H9 (cell line): ENCODE data around the gene BDNF. TPM values are rescaled to one million over a fixed set of nuclear protein-coding genes. Genes with fewer than 3 reads are reported as not detected.

Experiments used
- DNase-seq: peaks from one replicate; pipeline ENCODE4 v3.0.0-alpha.2; 2017
- H2AFZ ChIP-seq: one replicate; pipeline ENCODE4 v1.6.1; 2013; ENCODE audit warnings: mild to moderate bottlenecking, low read length, control low read depth, moderate library complexity
- H2AK5ac ChIP-seq: 2 replicates; pipeline ENCODE4 v1.6.1; 2013; ENCODE audit warnings: low read length, control low read depth, mixed read lengths; ENCODE audit not compliant: insufficient read length
- H2BK120ac ChIP-seq: one replicate; pipeline ENCODE4 v1.6.1; 2013; ENCODE audit warnings: low read depth, mild to moderate bottlenecking, low read length, control low read depth, inconsistent platforms; ENCODE audit not compliant: poor library complexity, severe bottlenecking
- H2BK12ac ChIP-seq: 2 replicates; pipeline ENCODE4 v1.6.1; 2013; ENCODE audit warnings: low read length, control low read depth, mixed read lengths, low read depth; ENCODE audit not compliant: insufficient read length
- H2BK15ac ChIP-seq: 2 replicates; pipeline ENCODE4 v1.6.1; 2013; ENCODE audit warnings: low read depth, low read length, control low read depth
- H2BK20ac ChIP-seq: one replicate; pipeline ENCODE4 v1.6.1; 2013; ENCODE audit warnings: low read depth, mild to moderate bottlenecking, low read length, control low read depth, inconsistent platforms; ENCODE audit not compliant: poor library complexity, severe bottlenecking
- H2BK5ac ChIP-seq: 2 replicates; pipeline ENCODE4 v1.6.1; 2013; ENCODE audit warnings: low read length, control low read depth, mixed read lengths; ENCODE audit not compliant: insufficient read length
- H3K14ac ChIP-seq: 2 replicates; pipeline ENCODE4 v1.6.1; 2013; ENCODE audit warnings: low read length, control low read depth; ENCODE audit not compliant: insufficient read depth
- H3K18ac ChIP-seq: 2 replicates; pipeline ENCODE4 v1.6.1; 2013; ENCODE audit warnings: low read depth, mild to moderate bottlenecking, mixed read lengths, low read length, control low read depth; ENCODE audit not compliant: insufficient read length
- H3K23ac ChIP-seq: 2 replicates; pipeline ENCODE4 v1.6.1; 2013; ENCODE audit warnings: low read length, control low read depth, mixed read lengths, low read depth; ENCODE audit not compliant: insufficient read length
- H3K23me2 ChIP-seq: 2 replicates; pipeline ENCODE4 v1.6.1; 2013; ENCODE audit warnings: low read depth, mild to moderate bottlenecking, mixed read lengths, low read length, control low read depth; ENCODE audit not compliant: insufficient read length, poor library complexity, severe bottlenecking
- H3K27ac ChIP-seq: 2 replicates; pipeline ENCODE4 v1.5.1; 2013; ENCODE audit warnings: low read length, control low read depth, mixed read lengths, low read depth; ENCODE audit not compliant: insufficient read length
- H3K27me3 ChIP-seq: 2 replicates; pipeline ENCODE4 v1.6.1; 2013; ENCODE audit warnings: low read length, control low read depth, inconsistent platforms; ENCODE audit not compliant: insufficient read depth
- H3K4ac ChIP-seq: 2 replicates; pipeline ENCODE4 v1.6.1; 2013; ENCODE audit warnings: low read depth, mild to moderate bottlenecking, control low read depth, inconsistent platforms, low read length, moderate library complexity
- H3K4me1 ChIP-seq: 2 replicates; pipeline ENCODE4 v1.6.1; 2013; ENCODE audit warnings: low read length, control low read depth, inconsistent platforms; ENCODE audit not compliant: insufficient read depth
- H3K4me2 ChIP-seq: 2 replicates; pipeline ENCODE4 v1.6.1; 2013; ENCODE audit warnings: low read length, control low read depth, mixed read lengths; ENCODE audit not compliant: insufficient read length, insufficient read depth
- H3K56ac ChIP-seq: 2 replicates; pipeline ENCODE4 v1.6.1; 2013; ENCODE audit warnings: low read depth, mild to moderate bottlenecking, mixed read lengths, low read length, control low read depth; ENCODE audit not compliant: insufficient read length
- H3K79me1 ChIP-seq: 2 replicates; pipeline ENCODE4 v1.6.1; 2013; ENCODE audit warnings: low read depth, mild to moderate bottlenecking, moderate library complexity, low read length, control low read depth, inconsistent platforms; ENCODE audit not compliant: insufficient read depth, poor library complexity, severe bottlenecking
- H3K79me2 ChIP-seq: 2 replicates; pipeline ENCODE4 v1.6.1; 2013; ENCODE audit warnings: low read length, control low read depth, inconsistent platforms; ENCODE audit not compliant: insufficient read depth
- H3K9ac ChIP-seq: 2 replicates; pipeline ENCODE4 v1.6.1; 2013; ENCODE audit warnings: low read length, control low read depth, mixed read lengths; ENCODE audit not compliant: insufficient read length; ENCODE audit errors: extremely low read depth
- H3K9me3 ChIP-seq: one replicate; pipeline ENCODE4 v1.6.1; 2013; ENCODE audit warnings: low read depth, low read length, inconsistent platforms; ENCODE audit not compliant: control insufficient read depth
- H3T11ph ChIP-seq: one replicate; pipeline ENCODE4 v1.6.1; 2013; ENCODE audit warnings: mild to moderate bottlenecking, low read length, control low read depth, inconsistent platforms
- H4K20me1 ChIP-seq: one replicate; pipeline ENCODE4 v1.6.1; 2013; ENCODE audit not compliant: control insufficient read depth, insufficient read length, insufficient read depth
- H4K5ac ChIP-seq: 2 replicates; pipeline ENCODE4 v1.6.1; 2013; ENCODE audit warnings: low read depth, mild to moderate bottlenecking, mixed read lengths, low read length, control low read depth; ENCODE audit not compliant: insufficient read length
- H4K8ac ChIP-seq: replicated peaks from 2 replicates; pipeline ENCODE4 v1.6.1; 2013; ENCODE audit warnings: low read length, control low read depth, mixed read lengths, low read depth; ENCODE audit not compliant: insufficient read length
- H4K91ac ChIP-seq: 2 replicates; pipeline ENCODE4 v1.6.1; 2013; ENCODE audit warnings: low read depth, mild to moderate bottlenecking, moderate library complexity, mixed read lengths, low read length, control low read depth; ENCODE audit not compliant: insufficient read length
- H3K27ac Mint-ChIP-seq, 3 experiments: 2 replicates in 2 of 3; 3 replicates in 1 of 3; pipeline ENCODE4 v1.8.0; 2020 to 2021; ENCODE audit warnings: mixed read lengths in 3 of 3, mild to moderate bottlenecking in 1 of 3, moderate library complexity in 1 of 3
- H3K27me3 Mint-ChIP-seq: 2 replicates; pipeline ENCODE4 v1.8.0; 2021; ENCODE audit warnings: low read depth, mild to moderate bottlenecking, moderate library complexity, mixed read lengths
- H3K36me3 Mint-ChIP-seq, 3 experiments: 2 replicates in 2 of 3; 3 replicates in 1 of 3; pipeline ENCODE4 v1.8.0; 2020 to 2021; ENCODE audit warnings: low read depth in 3 of 3, mixed read lengths in 3 of 3; ENCODE audit not compliant: insufficient read depth in 1 of 3
- H3K4me1 Mint-ChIP-seq, 2 experiments: 2 replicates each; pipeline ENCODE4 v1.8.0; 2020; ENCODE audit warnings: mixed read lengths in 2 of 2
- H3K4me3 Mint-ChIP-seq, 2 experiments: 2 replicates in 1 of 2; 3 replicates in 1 of 2; pipeline ENCODE4 v1.8.0; 2020 to 2021; ENCODE audit warnings: mild to moderate bottlenecking in 2 of 2, mixed read lengths in 2 of 2, moderate library complexity in 1 of 2
- H3K9me3 Mint-ChIP-seq, 2 experiments: 2 replicates in 1 of 2; 3 replicates in 1 of 2; pipeline ENCODE4 v1.8.0; 2020; ENCODE audit warnings: mild to moderate bottlenecking in 2 of 2, mixed read lengths in 2 of 2, moderate library complexity in 1 of 2
- WGBS: extraction: QIAGEN DNeasy Blood & Tissue Kit; methylation state at CpG from one replicate; pipeline ENCODE4 v1.1.7; 2013; ENCODE audit warnings: missing lambda C conversion rate, low lambda C conversion rate, mixed read lengths; ENCODE audit not compliant: insufficient read length; ENCODE audit errors: extremely low coverage; 5-methylcytosine and 5-hydroxymethylcytosine counted together
- total RNA-seq: library from RNA; stranded (reverse); gene quantifications from 2 replicates; pipeline ENCODE4 v1.2.1, GENCODE V29; 2021
- TF ChIP-seq, protein P1 (sequence below): fragments of 200-600 bp; sonication (generic); conservative IDR thresholded peaks from 3 replicates; pipeline ENCODE4 v1.8.0; 2021; ENCODE audit warnings: antibody characterized with exemption, mild to moderate bottlenecking

Gene BDNF
- total RNA-seq, 1 experiment from 2014 or later: 2.7 TPM

DNA sequence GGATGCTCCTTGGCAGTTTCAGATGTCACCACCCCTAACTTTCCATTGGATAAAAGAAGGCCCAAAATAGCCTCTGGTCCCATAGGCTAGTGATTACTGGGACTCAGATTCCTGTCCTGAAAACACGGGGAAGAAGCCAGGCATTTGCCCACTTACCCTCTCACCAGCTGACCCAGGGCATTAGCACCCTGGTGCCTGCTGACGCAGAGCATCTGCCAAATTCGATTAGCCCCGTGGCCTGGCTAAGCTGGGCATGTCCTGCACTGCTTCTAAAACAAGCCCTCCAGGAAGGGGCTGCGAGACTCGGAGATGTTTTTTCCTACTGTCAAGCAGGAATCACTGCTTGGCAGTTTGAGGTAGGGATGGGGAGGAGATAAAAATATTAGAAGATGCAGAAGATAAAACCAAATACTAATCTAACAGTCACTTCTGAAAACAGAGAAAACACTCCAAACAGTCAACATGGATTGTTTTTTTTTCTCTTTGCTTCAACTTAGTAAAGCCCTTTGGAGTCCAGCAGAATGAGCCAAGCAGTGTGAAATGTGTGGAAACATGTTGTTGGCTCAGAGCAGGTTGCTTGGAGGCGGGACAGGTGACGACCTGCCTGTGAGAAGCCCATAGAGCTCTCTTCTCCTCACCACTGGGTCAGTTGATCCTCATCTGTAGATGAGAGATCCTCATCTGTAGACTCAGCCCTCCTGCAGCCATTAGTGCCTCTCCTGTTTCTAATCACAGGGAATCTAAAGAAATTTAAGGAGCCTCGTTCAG is 54.0 kb downstream of the BDNF start:
- no CpG with 5 or more reads among the region's 9 CpGs for WGBS

More for the DNA sequence above, 54.0 kb downstream of the BDNF start:
- Histone ChIP-seq H2BK5ac (no peak overlapping the region), H3K79me2 (no peaks in the 10 kb centered on the region), H3K18ac (no peak overlapping the region), H3K79me1 (no peaks in the 10 kb centered on the region), H4K20me1 (no peaks in the 10 kb centered on the region), H3K23me2 (no peaks in the 10 kb centered on the region), H2BK120ac (no peak overlapping the region), H3K23ac (no peak overlapping the region), H3K9me3 (no peaks in the 10 kb centered on the region), H2AK5ac (no peak overlapping the region), H3K27ac (no peak overlapping the region), H3K56ac (no peak overlapping the region), H4K91ac (no peak overlapping the region), H2BK20ac (no peak overlapping the region), H2AFZ (no peak overlapping the region), H2BK15ac (no peak overlapping the region), H3K4me1 (peaks cover 5% of the 10 kb centered on the region; the same call in 1 of the 2 replicates), H4K5ac (no peak overlapping the region), H3K14ac (no peak overlapping the region), H4K8ac (no peak overlapping the region), H3K27me3 (no peaks in the 10 kb centered on the region), H3T11ph (no peak overlapping the region), H3K9ac (no peak overlapping the region), H3K4me2 (no peak overlapping the region), H3K4ac (no peak overlapping the region), H2BK12ac (no peak overlapping the region)
- Mint-ChIP-seq H3K27me3 (peaks cover 1% of the 10 kb centered on the region; the same call in 1 of the 2 replicates), H3K36me3 (no peaks in the 10 kb centered on the region), H3K4me3 (no peak overlapping the region), H3K27ac (no peak overlapping the region), H3K9me3 (no peaks in the 10 kb centered on the region), H3K4me1 (peaks cover 28 to 35% of the 10 kb centered on the region in 2 experiments)
- TF ChIP-seq, protein P1, sequence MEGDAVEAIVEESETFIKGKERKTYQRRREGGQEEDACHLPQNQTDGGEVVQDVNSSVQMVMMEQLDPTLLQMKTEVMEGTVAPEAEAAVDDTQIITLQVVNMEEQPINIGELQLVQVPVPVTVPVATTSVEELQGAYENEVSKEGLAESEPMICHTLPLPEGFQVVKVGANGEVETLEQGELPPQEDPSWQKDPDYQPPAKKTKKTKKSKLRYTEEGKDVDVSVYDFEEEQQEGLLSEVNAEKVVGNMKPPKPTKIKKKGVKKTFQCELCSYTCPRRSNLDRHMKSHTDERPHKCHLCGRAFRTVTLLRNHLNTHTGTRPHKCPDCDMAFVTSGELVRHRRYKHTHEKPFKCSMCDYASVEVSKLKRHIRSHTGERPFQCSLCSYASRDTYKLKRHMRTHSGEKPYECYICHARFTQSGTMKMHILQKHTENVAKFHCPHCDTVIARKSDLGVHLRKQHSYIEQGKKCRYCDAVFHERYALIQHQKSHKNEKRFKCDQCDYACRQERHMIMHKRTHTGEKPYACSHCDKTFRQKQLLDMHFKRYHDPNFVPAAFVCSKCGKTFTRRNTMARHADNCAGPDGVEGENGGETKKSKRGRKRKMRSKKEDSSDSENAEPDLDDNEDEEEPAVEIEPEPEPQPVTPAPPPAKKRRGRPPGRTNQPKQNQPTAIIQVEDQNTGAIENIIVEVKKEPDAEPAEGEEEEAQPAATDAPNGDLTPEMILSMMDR: no peak
- no peak for DNase-seq
